Lower leg skin (tissue), 4 donors: ENCODE measurements around the gene CTIF. TPM values are rescaled to one million over a fixed set of nuclear protein-coding genes. Genes with fewer than 3 reads are reported as not detected.

Source experiments
- DNase-seq, 2 donors: peaks; one replicate each; pipeline ENCODE4 v3.0.0-alpha.2; 2019; ENCODE audit warnings: low spot score in 2 of 2
- H3K4me3 ChIP-seq: fragments of 200-600 bp; sonication (generic); 2 replicates; pipeline ENCODE4 v1.5.1; 2017; ENCODE audit warnings: mild to moderate bottlenecking, low read depth; ENCODE audit not compliant: poor library complexity, severe bottlenecking
- CTCF ChIP-seq, 3 donors: fragments of 450-650 bp; IDR thresholded peaks; one replicate each; pipeline ENCODE4 v1.5.1; 2016; ENCODE audit warnings: antibody characterized with exemption in 3 of 3, mild to moderate bottlenecking in 3 of 3, moderate library complexity in 2 of 3
- POLR2A ChIP-seq, 2 donors: fragments of 450-650 bp; IDR thresholded peaks; one replicate each; pipeline ENCODE4 v1.6.1; 2016 to 2017; ENCODE audit warnings: antibody characterized with exemption in 2 of 2, mild to moderate bottlenecking in 1 of 2, moderate library complexity in 1 of 2
- WGBS, 2 donors: methylation state at CpG; one replicate each; pipeline ENCODE4 v1.1.5; 2018; 5-methylcytosine and 5-hydroxymethylcytosine counted together
- intact Hi-C: fragments of 100-400 bp; cut with DNase I; formaldehyde crosslinking; loops from one replicate; pipeline ENCODE4 v1.15.0; 2023; ENCODE audit warnings: low total_unique reads
- total RNA-seq, 4 donors: library from RNA; depleted of rRNA; stranded (reverse); fragments of >200 nt; gene quantifications; one replicate each; pipeline ENCODE4 v1.1.0, GENCODE V29; 2016

Gene CTIF
- total RNA-seq, 4 donors from 2014 or later: 22.6 to 44.0 (median 30.2) TPM

- WGBS, 2 donors: 79 to 80% methylated on average over 5 of the region's 5 CpGs
- intact Hi-C loops: no loop called here
- no peak for DNase-seq
- TF ChIP-seq CTCF (IDR thresholded peaks at IDR 0.05): no peak
- no peak for TF ChIP-seq POLR2A (IDR thresholded peaks at IDR 0.05)
- H3K4me3 ChIP-seq: no peak overlapping the region
Measured at GRCh38 chr18:48519431-48520100, 19.3 kb upstream of the CTIF start.

DNA sequence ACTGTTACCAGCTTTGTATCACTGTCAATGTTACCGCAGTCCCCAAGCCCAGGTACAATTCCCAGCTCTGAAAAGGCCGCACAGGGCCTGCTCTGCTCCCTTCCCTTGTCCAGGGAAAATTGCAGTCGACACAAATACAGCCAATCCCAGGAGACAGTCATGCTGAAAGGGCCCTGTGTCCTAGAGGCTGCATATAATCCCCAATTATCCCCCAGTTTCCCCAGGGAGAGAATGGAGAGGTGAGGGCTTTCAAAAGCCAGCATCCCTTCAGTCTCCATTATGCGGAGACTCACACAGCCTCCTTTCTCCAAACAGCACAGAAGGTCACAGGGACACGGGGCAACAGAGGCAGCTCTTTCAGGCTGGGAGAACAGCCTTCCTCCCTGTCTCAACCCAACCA lies 17.1 kb upstream of the CTIF start:
- 93 to 94% methylated on average over 5 of the region's 5 CpGs for WGBS, 2 donors
- H3K4me3 ChIP-seq: no peak overlapping the region
- intact Hi-C loops: no loop called here
- no peak for TF ChIP-seq POLR2A (IDR thresholded peaks at IDR 0.05)
- no peak for TF ChIP-seq CTCF (IDR thresholded peaks at IDR 0.05)
- no peak for DNase-seq

- TF ChIP-seq CTCF (IDR thresholded peaks at IDR 0.05) (no peak), POLR2A (IDR thresholded peaks at IDR 0.05) (no peak)
- H3K4me3 ChIP-seq: no peak overlapping the region
- DNase-seq: no peak
- intact Hi-C loops: no loop called here
Measured at GRCh38 chr18:48525671-48526070, 13.2 kb upstream of the CTIF start.

DNA sequence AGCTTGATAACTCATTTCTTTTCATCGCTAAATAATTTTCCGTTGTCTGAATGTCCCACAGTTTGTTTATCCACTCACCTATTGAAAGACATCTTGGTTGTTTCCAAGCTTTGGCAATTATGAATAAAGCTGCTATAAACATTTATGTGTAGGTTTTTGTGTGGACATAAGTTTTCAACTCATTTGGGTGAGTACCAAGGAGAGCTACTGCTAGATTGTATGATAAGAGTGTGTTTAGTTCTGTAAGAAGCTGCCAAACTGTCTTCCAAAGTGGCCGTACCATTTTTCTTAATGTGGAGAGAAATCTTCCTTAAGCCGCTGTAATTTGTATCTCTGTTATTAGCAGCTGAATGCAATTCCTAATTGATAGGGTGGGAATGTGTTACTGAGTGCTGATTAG lies 11.4 kb upstream of the CTIF start:
- TF ChIP-seq CTCF (IDR thresholded peaks at IDR 0.05): no peak
- TF ChIP-seq POLR2A (IDR thresholded peaks at IDR 0.05): no peak
- WGBS, 2 donors: 81 to 85% methylated on average over 4 of the region's 4 CpGs
- no peak overlapping the region for H3K4me3 ChIP-seq
- no peak for DNase-seq
- intact Hi-C loops: no loop called here

GRCh38 chr18:48528861-48529260 lies 10.0 kb upstream of the CTIF start:
- intact Hi-C loops: no loop called here
- TF ChIP-seq POLR2A (IDR thresholded peaks at IDR 0.05): no peak
- TF ChIP-seq CTCF (IDR thresholded peaks at IDR 0.05): no peak
- no peak overlapping the region for H3K4me3 ChIP-seq
- WGBS, 2 donors: 54 to 66% methylated on average over 5 of the region's 5 CpGs
- DNase-seq: no peak

GRCh38 chr18:48529796-48530195 lies 9.0 kb upstream of the CTIF start:
- DNase-seq: no peak
- WGBS, 2 donors: 49 to 59% methylated on average over 2 of the region's 2 CpGs
- TF ChIP-seq POLR2A (IDR thresholded peaks at IDR 0.05) (no peak), CTCF (IDR thresholded peaks at IDR 0.05) (no peak)
- intact Hi-C loops: no loop called here
- no peak overlapping the region for H3K4me3 ChIP-seq
